HCT116 (cell line): ENCODE results near the gene UCN3. TPM values are rescaled to one million over a fixed set of nuclear protein-coding genes. Genes with fewer than 3 reads are reported as not detected.

Experiments
- ATAC-seq: fragments of 200-7000 bp; cut with Tn5 transposase; 2 replicates; pipeline ENCODE4 v1.9.1; 2020; ENCODE audit warnings: mild to moderate bottlenecking, moderate library complexity
- BruUV-seq: library from RNA; stranded (reverse); fragments of 400-500 nt; replicated peaks from 2 replicates; lab custom pipeline; 2021; lab: Mats Ljungman, UMichigan
- CTCF ChIA-PET: fragments of 300-600 bp; sonication (Branson Sonifier 250); formaldehyde crosslinking; loops from one replicate; lab custom pipeline; 2021; ENCODE audit warnings: antibody characterized with exemption; lab: Charles Lee
- POLR2A ChIA-PET: fragments of 300-600, 350-600 bp; sonication (Branson Sonifier 250); formaldehyde crosslinking; loops from one replicate; lab custom pipeline; 2021; ENCODE audit warnings: antibody characterized with exemption; lab: Charles Lee
- RAD21 ChIA-PET, 2 experiments: fragments of 300-600 bp; sonication (Branson Sonifier 250); formaldehyde crosslinking; loops; one replicate each; lab custom pipeline; 2023; ENCODE audit warnings: low total read pairs in 2 of 2; ENCODE audit not compliant: uncharacterized antibody in 2 of 2, unreplicated experiment in 2 of 2, low non-redundant PET in 1 of 2; lab: Charles Lee
- DNase-seq: peaks from one replicate; pipeline ENCODE4 v3.0.0-alpha.2; 2010; ENCODE audit warnings: low read depth, low spot score
- H2AFZ ChIP-seq: fragments of 200-600 bp; shearing (Covaris generic), sonication (generic); 2 replicates; pipeline ENCODE4 v1.6.1; 2017; ENCODE audit warnings: low read depth, mixed run types, mixed read lengths, antibody characterized with exemption, low read length; ENCODE audit not compliant: poor library complexity, severe bottlenecking
- H3K27ac ChIP-seq: 2 replicates; pipeline ENCODE4 v1.5.1; 2012; ENCODE audit warnings: low read depth, low read length
- H3K27me3 ChIP-seq: fragments of 200-600 bp; sonication (generic); 2 replicates; pipeline ENCODE4 v1.6.1; 2016; ENCODE audit warnings: mixed run types, low read length, mixed read lengths; ENCODE audit not compliant: insufficient read depth
- H3K36me3 ChIP-seq, 2 experiments: fragments of 200-500 bp in 1 of 2; fragments of 200-600 bp in 1 of 2; sonication (Bioruptor generic) in 1 of 2; sonication (generic) in 1 of 2; 2 replicates each; pipeline versions ENCODE4 v1.5.1 to v1.6.1; 2014 to 2016; ENCODE audit warnings: low read length in 2 of 2, inconsistent platforms in 1 of 2, mixed read lengths in 1 of 2, mixed run types in 1 of 2; ENCODE audit not compliant: insufficient read depth in 2 of 2, control insufficient read depth in 1 of 2
- H3K4me1 ChIP-seq, 2 experiments: fragments of 200-600 bp in 1 of 2; sonication (generic) in 1 of 2; 2 replicates each; pipeline versions ENCODE4 v1.5.1 to v1.6.1; 2012 to 2017; ENCODE audit warnings: low read length in 2 of 2, inconsistent platforms in 1 of 2, mild to moderate bottlenecking in 1 of 2, mixed read lengths in 1 of 2, mixed run types in 1 of 2, moderate library complexity in 1 of 2; ENCODE audit not compliant: insufficient read depth in 2 of 2, control insufficient read depth in 1 of 2
- H3K4me2 ChIP-seq: fragments of 200-600 bp; sonication (generic); 2 replicates; pipeline ENCODE4 v1.6.1; 2017; ENCODE audit warnings: mixed run types, low read length, mixed read lengths
- H3K4me3 ChIP-seq, 2 experiments: fragments of 200-600 bp in 1 of 2; sonication (generic) in 1 of 2; replicated peaks in 1 of 2; 2 replicates each; pipeline ENCODE4 v1.5.1; 2011 to 2016; ENCODE audit warnings: low read length in 2 of 2, control low read depth in 1 of 2, low read depth in 1 of 2, mild to moderate bottlenecking in 1 of 2, mixed read lengths in 1 of 2, mixed run types in 1 of 2
- H3K79me2 ChIP-seq: fragments of 200-600 bp; sonication (generic); 2 replicates; pipeline ENCODE4 v1.6.1; 2017; ENCODE audit warnings: mild to moderate bottlenecking, mixed run types, low read length, moderate library complexity, mixed read lengths; ENCODE audit not compliant: insufficient read depth
- H3K9ac ChIP-seq: fragments of 200-600 bp; sonication (generic); 2 replicates; pipeline ENCODE4 v1.6.1; 2016; ENCODE audit warnings: low read length, mixed read lengths
- H3K9me2 ChIP-seq: fragments of 200-600 bp; sonication (generic), shearing (Covaris generic); 2 replicates; pipeline ENCODE4 v1.6.1; 2017; ENCODE audit warnings: mixed run types, mild to moderate bottlenecking, moderate library complexity; ENCODE audit not compliant: insufficient read depth
- H3K9me3 ChIP-seq, 2 experiments: fragments of 200-500 bp in 1 of 2; fragments of 200-600 bp in 1 of 2; sonication (Bioruptor generic) in 1 of 2; sonication (generic) in 1 of 2; 2 replicates each; pipeline ENCODE4 v1.6.1; 2014 to 2017; ENCODE audit warnings: low read length in 2 of 2, mixed read lengths in 2 of 2, inconsistent platforms in 1 of 2, low read depth in 1 of 2, mild to moderate bottlenecking in 1 of 2, mixed run types in 1 of 2, moderate library complexity in 1 of 2; ENCODE audit not compliant: control insufficient read depth in 1 of 2, insufficient read depth in 1 of 2
- H4K20me1 ChIP-seq: fragments of 200-600 bp; sonication (generic), shearing (Covaris generic); 2 replicates; pipeline ENCODE4 v1.6.1; 2017; ENCODE audit warnings: mixed run types, mild to moderate bottlenecking, moderate library complexity; ENCODE audit not compliant: insufficient read depth
- CBX3 ChIP-seq: IDR thresholded peaks from 2 replicates; pipeline ENCODE4 v1.6.1; 2012; ENCODE audit warnings: low read depth
- CEBPB ChIP-seq: IDR thresholded peaks from 2 replicates; pipeline ENCODE4 v1.6.1; 2012; ENCODE audit warnings: low read depth
- EGR1 ChIP-seq: IDR thresholded peaks from 2 replicates; pipeline ENCODE4 v1.6.1; 2012; ENCODE audit warnings: low read depth
- ELF1 ChIP-seq: IDR thresholded peaks from 2 replicates; pipeline ENCODE4 v1.6.1; 2012; ENCODE audit warnings: low read depth, borderline replicate concordance
- FOSL1 ChIP-seq: IDR thresholded peaks from 2 replicates; pipeline ENCODE4 v1.6.1; 2012; ENCODE audit warnings: low read depth
- POLR2A ChIP-seq: IDR thresholded peaks from 2 replicates; pipeline ENCODE4 v1.7.0; 2011; ENCODE audit warnings: borderline replicate concordance; ENCODE audit not compliant: insufficient read depth, insufficient read length; ENCODE audit errors: extremely low read depth
- POLR2AphosphoS5 ChIP-seq: IDR thresholded peaks from 2 replicates; pipeline ENCODE4 v1.6.1; 2011; ENCODE audit warnings: mild to moderate bottlenecking, low read depth, low read length, moderate library complexity
- SIN3A ChIP-seq: IDR thresholded peaks from 2 replicates; pipeline ENCODE4 v1.6.1; 2012; ENCODE audit warnings: low read depth
- SP1 ChIP-seq: IDR thresholded peaks from 2 replicates; pipeline ENCODE4 v1.6.1; 2012; ENCODE audit warnings: low read depth
- TCF7L2 ChIP-seq: IDR thresholded peaks from 2 replicates; pipeline ENCODE4 v1.7.0; 2011; ENCODE audit warnings: borderline replicate concordance, inconsistent platforms; ENCODE audit not compliant: insufficient read depth, insufficient read length; ENCODE audit errors: extremely low read depth
- intact Hi-C: fragments of 100-400 bp; cut with micrococcal nuclease; formaldehyde crosslinking; loops from 2 replicates; pipeline ENCODE4 v1.10.0; 2022
- total RNA-seq: library from RNA; stranded (reverse); gene quantifications from one replicate; pipeline ENCODE4 v1.2.1, GENCODE V29; 2021; ENCODE audit not compliant: unreplicated experiment
- TF ChIP-seq, protein P1 (sequence below): IDR thresholded peaks from 2 replicates; pipeline ENCODE4 v1.6.1; 2012
- TF ChIP-seq, protein P2 (sequence below): IDR thresholded peaks from 2 replicates; pipeline ENCODE4 v1.6.1; 2012; ENCODE audit warnings: low read depth
- TF ChIP-seq, protein P3 (sequence below), 3 experiments: fragments of 200-600 bp in 1 of 3; sonication (generic) in 1 of 3; IDR thresholded peaks in 2 of 3; conservative IDR thresholded peaks in 1 of 3; 2 replicates each; pipeline ENCODE4 v1.5.1; 2012 to 2017; ENCODE audit warnings: low read depth in 2 of 3, low read length in 2 of 3, antibody characterized with exemption in 1 of 3, borderline replicate concordance in 1 of 3, control low read depth in 1 of 3, mild to moderate bottlenecking in 1 of 3, mixed read lengths in 1 of 3, mixed run types in 1 of 3, moderate library complexity in 1 of 3; ENCODE audit not compliant: insufficient read depth in 1 of 3

Gene UCN3
- total RNA-seq, 1 experiment from 2014 or later, result not detected

DNA sequence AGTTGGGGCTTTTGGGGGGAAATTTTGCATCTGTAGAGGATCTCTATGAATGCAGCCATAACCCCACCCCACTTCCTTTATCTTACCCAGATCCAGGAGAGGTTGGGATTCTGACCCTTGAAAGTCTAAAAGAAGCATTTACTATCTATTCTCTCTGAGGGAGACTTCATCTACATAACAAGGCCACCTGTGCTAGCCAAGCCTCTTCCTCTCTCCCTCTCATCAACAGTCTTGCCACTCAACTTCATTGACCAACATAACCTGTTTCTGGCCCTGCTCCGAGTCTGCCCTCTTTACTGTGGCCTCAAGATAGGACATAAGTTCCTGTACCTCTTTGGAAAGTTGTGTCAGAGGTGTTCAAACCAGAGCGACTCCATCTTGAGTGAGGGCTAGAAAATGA, 20.5 kb downstream of the UCN3 start:
- Histone ChIP-seq H3K79me2 (no peaks in the 10 kb centered on the region), H3K9ac (no peak overlapping the region), H3K27ac (no peak overlapping the region), H3K4me1 (no peaks in the 10 kb centered on the region), H4K20me1 (no peaks in the 10 kb centered on the region), H3K27me3 (no peaks in the 10 kb centered on the region), H3K4me2 (no peak overlapping the region), H3K36me3 (no peaks in the 10 kb centered on the region), H3K9me2 (no peaks in the 10 kb centered on the region), H3K9me3 (peaks cover 2 to 6% of the 10 kb centered on the region in 2 experiments; a peak in 2 of 4 replicates), H3K4me3 (no peak overlapping the region), H2AFZ (no peak overlapping the region)
- RAD21 ChIA-PET, result no interaction called here
- intact Hi-C loops, result no loop called here
- no peak for TF ChIP-seq SP1
- TF ChIP-seq, protein P1, sequence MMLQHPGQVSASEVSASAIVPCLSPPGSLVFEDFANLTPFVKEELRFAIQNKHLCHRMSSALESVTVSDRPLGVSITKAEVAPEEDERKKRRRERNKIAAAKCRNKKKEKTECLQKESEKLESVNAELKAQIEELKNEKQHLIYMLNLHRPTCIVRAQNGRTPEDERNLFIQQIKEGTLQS, result no peak
- no peak for TF ChIP-seq FOSL1
- no peak for TF ChIP-seq ELF1
- TF ChIP-seq POLR2A, result no peak
- TF ChIP-seq SIN3A, result no peak
- TF ChIP-seq, protein P2, sequence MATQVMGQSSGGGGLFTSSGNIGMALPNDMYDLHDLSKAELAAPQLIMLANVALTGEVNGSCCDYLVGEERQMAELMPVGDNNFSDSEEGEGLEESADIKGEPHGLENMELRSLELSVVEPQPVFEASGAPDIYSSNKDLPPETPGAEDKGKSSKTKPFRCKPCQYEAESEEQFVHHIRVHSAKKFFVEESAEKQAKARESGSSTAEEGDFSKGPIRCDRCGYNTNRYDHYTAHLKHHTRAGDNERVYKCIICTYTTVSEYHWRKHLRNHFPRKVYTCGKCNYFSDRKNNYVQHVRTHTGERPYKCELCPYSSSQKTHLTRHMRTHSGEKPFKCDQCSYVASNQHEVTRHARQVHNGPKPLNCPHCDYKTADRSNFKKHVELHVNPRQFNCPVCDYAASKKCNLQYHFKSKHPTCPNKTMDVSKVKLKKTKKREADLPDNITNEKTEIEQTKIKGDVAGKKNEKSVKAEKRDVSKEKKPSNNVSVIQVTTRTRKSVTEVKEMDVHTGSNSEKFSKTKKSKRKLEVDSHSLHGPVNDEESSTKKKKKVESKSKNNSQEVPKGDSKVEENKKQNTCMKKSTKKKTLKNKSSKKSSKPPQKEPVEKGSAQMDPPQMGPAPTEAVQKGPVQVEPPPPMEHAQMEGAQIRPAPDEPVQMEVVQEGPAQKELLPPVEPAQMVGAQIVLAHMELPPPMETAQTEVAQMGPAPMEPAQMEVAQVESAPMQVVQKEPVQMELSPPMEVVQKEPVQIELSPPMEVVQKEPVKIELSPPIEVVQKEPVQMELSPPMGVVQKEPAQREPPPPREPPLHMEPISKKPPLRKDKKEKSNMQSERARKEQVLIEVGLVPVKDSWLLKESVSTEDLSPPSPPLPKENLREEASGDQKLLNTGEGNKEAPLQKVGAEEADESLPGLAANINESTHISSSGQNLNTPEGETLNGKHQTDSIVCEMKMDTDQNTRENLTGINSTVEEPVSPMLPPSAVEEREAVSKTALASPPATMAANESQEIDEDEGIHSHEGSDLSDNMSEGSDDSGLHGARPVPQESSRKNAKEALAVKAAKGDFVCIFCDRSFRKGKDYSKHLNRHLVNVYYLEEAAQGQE, result no peak
- TF ChIP-seq, protein P3, sequence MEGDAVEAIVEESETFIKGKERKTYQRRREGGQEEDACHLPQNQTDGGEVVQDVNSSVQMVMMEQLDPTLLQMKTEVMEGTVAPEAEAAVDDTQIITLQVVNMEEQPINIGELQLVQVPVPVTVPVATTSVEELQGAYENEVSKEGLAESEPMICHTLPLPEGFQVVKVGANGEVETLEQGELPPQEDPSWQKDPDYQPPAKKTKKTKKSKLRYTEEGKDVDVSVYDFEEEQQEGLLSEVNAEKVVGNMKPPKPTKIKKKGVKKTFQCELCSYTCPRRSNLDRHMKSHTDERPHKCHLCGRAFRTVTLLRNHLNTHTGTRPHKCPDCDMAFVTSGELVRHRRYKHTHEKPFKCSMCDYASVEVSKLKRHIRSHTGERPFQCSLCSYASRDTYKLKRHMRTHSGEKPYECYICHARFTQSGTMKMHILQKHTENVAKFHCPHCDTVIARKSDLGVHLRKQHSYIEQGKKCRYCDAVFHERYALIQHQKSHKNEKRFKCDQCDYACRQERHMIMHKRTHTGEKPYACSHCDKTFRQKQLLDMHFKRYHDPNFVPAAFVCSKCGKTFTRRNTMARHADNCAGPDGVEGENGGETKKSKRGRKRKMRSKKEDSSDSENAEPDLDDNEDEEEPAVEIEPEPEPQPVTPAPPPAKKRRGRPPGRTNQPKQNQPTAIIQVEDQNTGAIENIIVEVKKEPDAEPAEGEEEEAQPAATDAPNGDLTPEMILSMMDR (IDR thresholded peaks at IDR 0.05 in 2 of 3, conservative IDR thresholded peaks at IDR 0.05 in 1 of 3; ENCODE audit: borderline replicate concordance in 1 of 3, insufficient read depth in 1 of 3, low read depth in 2 of 3, low read length in 2 of 3), result no peak
- no peak for TF ChIP-seq CEBPB
- TF ChIP-seq CBX3, result no peak
- TF ChIP-seq TCF7L2, result no peak
- TF ChIP-seq POLR2AphosphoS5, result no peak
- TF ChIP-seq EGR1, result no peak
- POLR2A ChIA-PET, result no interaction called here
- no TSS peak for BruUV-seq
- ATAC-seq (no peak), DNase-seq (no peak)
- CTCF ChIA-PET, result no interaction called here
